HG02840 (cell line): ENCODE measurements around the gene GPATCH1.
A peak's percentile ranks its signal among the peaks of the same experiment; 100 is the strongest.
"Not testable (repeated sequence)": the region's sequence is repeated elsewhere in the genome, so short reads cannot be mapped to it uniquely, and the experiment has no call there.

Experiments used
- ATAC-seq: cut with Tn5 transposase; IDR thresholded peaks from one replicate; pipeline ENCODE4 v1.9.1; 2021; ENCODE audit warnings: mild to moderate bottlenecking, moderate library complexity, moderate number of reproducible peaks; ENCODE audit not compliant: unreplicated experiment, low FRiP score

Gene GPATCH1

DNA sequence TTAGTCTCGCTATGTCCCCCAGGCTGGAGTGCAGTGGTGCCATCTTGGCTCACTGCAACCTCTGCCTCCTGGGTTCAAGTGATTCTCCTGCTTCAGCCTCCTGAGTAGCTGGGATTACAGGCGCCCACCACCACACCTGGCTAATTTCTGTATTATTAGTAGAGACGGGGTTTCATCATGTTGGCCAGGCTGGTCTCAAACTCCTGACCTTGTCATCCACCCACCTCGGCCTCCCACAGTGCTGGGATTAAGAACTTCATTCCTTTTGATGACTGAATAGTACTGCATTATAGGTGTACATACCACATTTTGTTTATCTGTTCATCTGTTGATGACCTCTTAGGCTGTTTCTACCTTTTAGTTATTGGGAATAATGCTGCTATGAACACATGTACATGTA is 71.6 kb downstream of the GPATCH1 start:
- not testable (repeated sequence) for ATAC-seq

- not testable (repeated sequence) for ATAC-seq
Observed at GRCh38 chr19:33154313-33154712, 73.3 kb downstream of the GPATCH1 start.

DNA sequence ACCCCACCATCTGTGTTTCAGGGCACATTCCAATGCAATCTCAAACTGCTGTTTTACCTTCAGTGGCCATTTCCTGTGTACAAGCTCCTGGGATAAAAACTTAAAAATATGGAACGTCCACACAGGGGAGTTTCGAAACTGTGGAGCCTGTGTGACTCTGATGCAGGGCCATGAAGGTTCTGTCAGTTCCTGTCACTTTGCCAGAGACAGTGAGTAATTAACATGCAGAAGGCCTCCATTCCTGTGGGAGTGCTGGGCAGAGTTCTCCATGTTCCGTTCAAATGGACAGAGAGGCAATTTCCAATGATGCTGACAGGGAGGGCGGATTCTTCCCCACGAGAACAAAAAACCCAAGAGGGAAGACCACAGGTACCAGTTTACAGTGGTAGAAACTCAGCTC is 75.4 kb downstream of the GPATCH1 start:
- ATAC-seq: no peak

DNA sequence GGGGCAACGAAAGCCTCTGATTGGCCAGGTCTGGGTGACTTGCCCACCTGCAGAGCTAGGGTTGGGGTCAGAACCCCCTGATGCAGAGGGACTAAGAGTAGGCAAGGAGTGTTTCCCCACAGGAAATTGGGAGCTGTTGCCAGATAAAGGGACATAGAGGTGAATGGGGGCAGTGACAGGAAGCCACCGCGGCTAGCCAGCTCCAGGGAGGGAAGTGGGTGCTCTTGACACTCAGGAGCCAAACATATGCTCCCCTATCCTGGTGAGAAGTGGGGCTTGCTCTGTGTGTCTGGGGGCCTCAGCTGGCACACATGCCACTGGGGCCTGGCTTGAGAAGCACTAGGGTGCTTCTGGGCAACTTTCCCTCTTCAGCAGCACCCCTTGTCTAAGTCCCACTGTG is 76.9 kb downstream of the GPATCH1 start:
- ATAC-seq: no peak

GRCh38 chr19:33158365-33158764 is 77.4 kb downstream of the GPATCH1 start:
- ATAC-seq: no peak

DNA sequence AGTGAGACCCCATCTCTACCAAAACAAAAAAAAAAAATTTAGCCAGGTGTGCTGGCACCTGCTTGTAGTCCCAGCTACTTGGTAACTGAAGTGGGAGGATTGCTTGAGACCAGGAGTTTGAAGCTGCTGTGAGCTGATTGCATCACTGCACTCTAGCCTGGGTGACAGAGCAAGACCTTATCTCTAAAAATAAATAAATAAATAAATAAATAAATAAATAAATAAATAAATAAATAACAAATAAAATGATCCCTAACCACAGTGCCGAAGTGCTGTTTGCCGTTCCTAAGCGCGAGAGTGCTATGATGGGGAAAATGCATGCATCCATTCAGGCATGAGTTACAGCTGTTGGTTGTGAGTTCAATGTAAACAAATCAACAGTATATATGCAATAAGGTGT is 78.2 kb downstream of the GPATCH1 start:
- no peak for ATAC-seq

GRCh38 chr19:33159893-33160292 is 78.9 kb downstream of the GPATCH1 start:
- ATAC-seq: no peak

DNA sequence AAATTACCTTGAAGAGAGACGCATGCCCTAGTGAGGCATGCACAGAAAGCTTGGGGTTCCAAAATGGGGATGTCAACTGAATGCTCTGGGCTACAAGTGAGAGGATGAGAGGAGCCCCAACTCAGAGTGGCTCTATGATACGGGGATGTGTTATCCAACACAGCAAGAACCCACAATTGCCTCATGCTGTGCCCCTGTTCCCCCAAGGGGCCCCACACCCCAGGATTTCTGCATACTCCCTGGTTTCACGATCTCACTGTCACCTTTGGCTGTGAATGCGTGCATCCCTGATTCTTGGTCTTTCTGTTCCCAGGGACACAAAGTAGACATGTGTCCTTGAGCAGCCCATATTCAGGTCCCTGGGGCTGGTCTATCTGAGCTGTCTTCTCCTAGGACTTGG is 80.2 kb downstream of the GPATCH1 start:
- no peak for ATAC-seq

GRCh38 chr19:33163481-33163880 is 82.5 kb downstream of the GPATCH1 start:
- no peak for ATAC-seq

DNA sequence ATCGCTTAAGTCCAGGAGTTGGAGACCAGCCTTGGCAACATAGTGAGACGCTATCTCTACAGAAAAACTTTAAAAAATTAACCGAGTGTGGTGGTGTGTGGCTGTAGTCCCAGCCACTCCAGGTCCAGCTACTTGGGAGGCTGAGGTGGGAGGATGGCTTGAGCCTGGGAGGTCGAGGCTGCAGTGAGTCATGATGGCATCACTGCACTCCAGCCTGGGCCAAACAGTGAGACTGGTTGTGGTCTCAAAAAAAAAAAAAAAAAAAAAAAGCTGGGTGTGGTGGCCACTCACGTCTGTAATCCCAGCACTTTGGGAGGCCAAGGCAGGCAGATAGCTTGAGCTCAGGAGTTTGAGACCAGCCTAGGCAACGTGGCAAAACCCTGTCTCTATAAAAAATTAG is 85.1 kb downstream of the GPATCH1 start:
- not testable (repeated sequence) for ATAC-seq

DNA sequence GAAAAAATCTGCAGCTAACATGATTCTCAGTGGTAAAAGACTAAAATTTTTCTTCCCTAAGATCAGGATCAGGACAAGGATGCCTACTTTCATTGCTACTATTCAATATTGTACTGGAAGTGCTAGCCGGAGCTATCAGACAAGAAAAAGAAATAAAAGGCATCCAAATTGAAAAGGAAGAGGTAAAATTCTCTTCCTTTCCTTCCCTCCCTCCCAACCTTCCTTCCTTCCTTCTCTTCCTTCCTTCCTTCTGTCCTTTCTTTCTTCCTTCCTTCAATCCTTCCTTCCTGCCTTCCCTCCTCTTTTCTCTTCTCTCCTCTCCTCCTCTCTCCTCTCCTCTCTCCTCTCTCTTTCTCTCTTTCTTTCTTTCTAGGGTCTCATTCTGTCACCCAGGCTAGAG is 86.5 kb downstream of the GPATCH1 start:
- no peak for ATAC-seq

DNA sequence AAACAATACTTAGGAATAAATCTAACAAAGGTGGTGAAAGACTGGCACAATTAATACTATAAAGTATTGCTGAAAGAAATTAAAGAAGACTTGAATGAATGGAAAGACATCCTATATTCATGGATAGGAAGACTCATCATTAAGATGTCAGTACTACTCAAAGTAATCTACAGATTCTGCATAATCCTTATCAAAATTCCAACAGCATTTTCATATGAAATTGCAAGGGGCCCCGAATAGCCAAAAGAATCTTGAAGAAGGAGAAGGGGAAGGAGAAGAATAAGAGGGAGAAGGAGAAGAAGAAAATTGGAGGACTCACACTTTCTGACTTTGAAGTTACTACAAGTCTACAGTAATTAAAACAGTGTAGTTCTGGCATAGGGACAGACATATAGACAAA is 87.5 kb downstream of the GPATCH1 start:
- ATAC-seq: no peak

DNA sequence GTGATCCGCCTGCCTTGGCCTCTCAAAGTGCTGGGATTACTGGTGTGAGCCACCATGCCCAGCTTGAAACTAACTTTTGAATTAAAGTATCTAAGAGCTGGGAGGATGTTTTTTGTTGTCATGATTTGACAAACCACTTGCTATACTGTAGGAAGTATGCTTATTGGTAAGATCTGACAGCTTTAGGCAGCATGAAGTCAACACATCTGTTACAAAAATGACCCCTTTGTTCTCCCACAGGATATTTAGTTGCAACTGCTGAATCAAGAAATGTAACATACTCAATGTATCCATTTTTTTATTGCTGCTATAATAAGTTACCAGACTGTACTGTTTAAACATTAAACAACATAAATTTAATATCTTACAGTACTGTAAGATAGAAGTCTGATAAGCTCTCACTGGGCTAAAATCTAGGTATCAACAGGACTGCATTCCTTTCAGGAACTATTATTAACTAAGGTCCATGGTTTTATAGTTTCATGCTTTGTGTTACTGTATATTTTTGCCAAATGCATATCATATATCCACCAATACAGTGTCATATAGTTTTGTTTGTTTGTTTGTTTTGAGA is 90.3 kb downstream of the GPATCH1 start:
- ATAC-seq: no peak

GRCh38 chr19:33171916-33172359 is 91.0 kb downstream of the GPATCH1 start:
- no peak for ATAC-seq

GRCh38 chr19:33174186-33174585 is 93.2 kb downstream of the GPATCH1 start:
- no peak for ATAC-seq

- ATAC-seq: no peak
Observed at GRCh38 chr19:33175156-33175782, 94.3 kb downstream of the GPATCH1 start.

DNA sequence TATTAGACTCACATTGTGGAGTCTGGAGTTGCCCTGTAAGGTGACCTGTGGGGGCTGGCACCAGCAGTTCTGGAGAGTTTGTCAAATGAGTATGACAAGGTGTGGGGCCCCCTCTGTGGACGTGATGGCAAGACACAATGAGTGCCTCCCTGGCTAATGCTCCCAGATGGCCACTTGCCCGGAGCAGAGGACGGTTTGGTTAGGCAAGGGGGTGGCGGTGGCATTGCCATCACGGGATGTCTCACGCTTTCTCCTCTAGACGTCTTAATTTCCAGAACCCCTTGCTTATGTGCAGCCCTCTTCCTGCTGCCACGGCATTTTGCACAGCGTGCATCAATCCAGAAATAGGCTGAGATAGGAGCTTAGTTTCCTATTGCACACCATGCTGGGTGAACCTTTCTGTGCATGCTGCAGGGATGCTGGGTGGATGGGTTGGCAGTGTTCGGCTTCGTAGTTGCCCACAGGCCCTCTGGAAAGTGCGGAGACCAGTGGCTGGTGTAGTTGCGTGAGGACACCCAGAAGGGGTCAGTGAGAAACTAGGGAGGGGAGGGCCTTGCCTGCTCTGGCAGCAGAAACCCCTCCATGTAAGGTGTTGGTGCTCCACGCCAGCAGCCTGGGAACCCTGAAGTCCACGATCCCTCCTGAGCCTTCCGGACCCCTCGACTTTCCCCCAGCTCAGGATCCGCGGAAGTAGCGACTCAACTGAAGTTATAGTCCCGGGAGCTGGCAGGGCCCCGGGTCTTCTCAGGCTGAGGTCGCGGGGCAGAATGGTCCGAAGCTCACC is 95.1 kb downstream of the GPATCH1 start:
- no peak for ATAC-seq

GRCh38 chr19:33176670-33177416 is 95.9 kb downstream of the GPATCH1 start:
- peak; percentile 85 for ATAC-seq

GRCh38 chr19:33177417-33177979 is 96.5 kb downstream of the GPATCH1 start:
- ATAC-seq: no peak
